ENCODE measurements around the gene ASCL1. TPM values are rescaled to one million over a fixed set of nuclear protein-coding genes. Genes with fewer than 3 reads are reported as not detected.

Gene ASCL1
- total RNA-seq, 3 donors from 2014 or later (not counting 1 experiment from before 2014, with no cell fraction given): not detected

DNA sequence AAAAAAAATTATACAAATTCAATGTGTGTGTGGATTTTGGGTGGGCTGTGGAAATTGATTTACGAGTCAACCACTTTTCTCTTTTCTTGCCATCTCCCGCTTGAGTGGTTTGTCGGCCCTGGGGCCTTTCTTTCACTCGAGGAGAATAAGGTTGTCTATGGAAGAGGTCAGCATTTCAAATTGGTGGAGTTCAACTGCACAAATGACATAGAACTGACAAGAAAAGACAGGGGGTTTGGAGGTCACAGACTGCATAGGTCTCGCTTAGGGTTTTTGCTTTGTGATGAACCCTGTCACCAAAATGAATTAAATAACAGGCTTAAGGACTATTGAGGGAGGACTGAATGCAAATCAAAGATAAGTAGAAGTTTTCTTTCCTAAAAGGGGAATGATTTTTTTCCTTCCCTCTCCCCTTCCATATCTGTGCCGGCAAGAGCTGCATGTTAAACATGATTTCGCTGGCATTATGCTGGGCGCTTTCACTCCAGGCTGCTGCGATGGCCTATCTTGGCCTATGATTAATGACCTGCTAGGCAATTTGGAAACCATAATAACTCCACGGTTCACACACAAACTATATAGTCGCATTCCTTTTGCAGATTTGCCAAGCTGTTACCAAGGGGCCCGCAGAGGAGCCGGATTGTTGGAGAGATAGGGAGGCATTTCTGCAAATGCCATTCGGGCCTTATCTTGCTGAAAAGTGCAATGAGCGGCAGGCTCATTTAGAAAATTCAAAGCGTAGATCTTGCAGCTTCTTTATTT is 20.7 kb downstream of the ASCL1 start:
- intact Hi-C loops (cut with micrococcal nuclease): no loop called here
- H3K36me3 ChIP-seq (ENCODE audit: control insufficient read depth, insufficient read depth, low read length): no peaks in the 10 kb centered on the region
- TF ChIP-seq, protein P1, sequence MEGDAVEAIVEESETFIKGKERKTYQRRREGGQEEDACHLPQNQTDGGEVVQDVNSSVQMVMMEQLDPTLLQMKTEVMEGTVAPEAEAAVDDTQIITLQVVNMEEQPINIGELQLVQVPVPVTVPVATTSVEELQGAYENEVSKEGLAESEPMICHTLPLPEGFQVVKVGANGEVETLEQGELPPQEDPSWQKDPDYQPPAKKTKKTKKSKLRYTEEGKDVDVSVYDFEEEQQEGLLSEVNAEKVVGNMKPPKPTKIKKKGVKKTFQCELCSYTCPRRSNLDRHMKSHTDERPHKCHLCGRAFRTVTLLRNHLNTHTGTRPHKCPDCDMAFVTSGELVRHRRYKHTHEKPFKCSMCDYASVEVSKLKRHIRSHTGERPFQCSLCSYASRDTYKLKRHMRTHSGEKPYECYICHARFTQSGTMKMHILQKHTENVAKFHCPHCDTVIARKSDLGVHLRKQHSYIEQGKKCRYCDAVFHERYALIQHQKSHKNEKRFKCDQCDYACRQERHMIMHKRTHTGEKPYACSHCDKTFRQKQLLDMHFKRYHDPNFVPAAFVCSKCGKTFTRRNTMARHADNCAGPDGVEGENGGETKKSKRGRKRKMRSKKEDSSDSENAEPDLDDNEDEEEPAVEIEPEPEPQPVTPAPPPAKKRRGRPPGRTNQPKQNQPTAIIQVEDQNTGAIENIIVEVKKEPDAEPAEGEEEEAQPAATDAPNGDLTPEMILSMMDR (IDR thresholded peaks at IDR 0.05): no peak
- 87% methylated on average over 16 of the region's 16 CpGs for WGBS (ENCODE audit: insufficient coverage)
- no peak for DNase-seq
- Mint-ChIP-seq H3K27ac (no peak overlapping the region), H3K4me1 (no peaks in the 10 kb centered on the region), H3K36me3 (no peaks in the 10 kb centered on the region), H3K4me3 (no peak overlapping the region), H3K9me3 (peaks cover 0 to 4% of the 10 kb centered on the region in 2 donors), H3K27me3 (ENCODE audit: low read depth in 2 of 2) (peaks cover 0 to 2% of the 10 kb centered on the region in 2 donors)
- no peak overlapping the region for H3K27ac ChIP-seq (ENCODE audit: low read length)
- H3K27me3 ChIP-seq (ENCODE audit: control insufficient read depth, insufficient read depth, low read length): no peaks in the 10 kb centered on the region
- no peaks in the 10 kb centered on the region for H3K4me1 ChIP-seq (ENCODE audit: control insufficient read depth, insufficient read depth, low read length)
- H3K9me3 ChIP-seq (ENCODE audit: control insufficient read depth, insufficient read depth, low read length): no peaks in the 10 kb centered on the region
- H3K4me3 ChIP-seq (ENCODE audit: low read length): no peak overlapping the region
- no peak for ATAC-seq

DNA sequence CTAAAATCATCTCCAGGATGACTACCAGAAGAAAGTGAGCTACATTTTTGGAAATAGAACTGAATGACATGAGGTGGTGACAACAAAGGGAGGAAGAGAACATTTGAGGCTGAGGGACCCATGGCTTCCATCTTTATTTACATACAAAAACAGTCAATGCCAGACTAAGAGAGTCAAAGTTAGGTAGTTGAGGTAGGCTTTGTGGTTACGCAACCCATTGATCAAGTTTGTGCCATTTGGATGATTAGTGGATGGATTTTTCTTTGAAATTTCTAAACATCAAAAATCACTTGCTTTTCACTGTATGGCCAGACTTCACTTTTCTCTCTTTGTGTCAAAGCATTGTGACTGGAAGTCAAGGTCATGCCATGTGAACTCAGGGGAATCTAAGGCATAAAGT is 22.9 kb downstream of the ASCL1 start:
- H3K9me3 Mint-ChIP-seq: peaks cover 0 to 8% of the 10 kb centered on the region in 2 donors
- H3K4me1 Mint-ChIP-seq: no peaks in the 10 kb centered on the region
- intact Hi-C loops (cut with micrococcal nuclease): no loop called here
- H3K36me3 Mint-ChIP-seq: no peaks in the 10 kb centered on the region
- Histone ChIP-seq H3K27me3 (ENCODE audit: control insufficient read depth, insufficient read depth, low read length) (no peaks in the 10 kb centered on the region), H3K4me3 (ENCODE audit: low read length) (no peak overlapping the region), H3K27ac (ENCODE audit: low read length) (no peak overlapping the region), H3K36me3 (ENCODE audit: control insufficient read depth, insufficient read depth, low read length) (no peaks in the 10 kb centered on the region), H3K9me3 (ENCODE audit: control insufficient read depth, insufficient read depth, low read length) (no peaks in the 10 kb centered on the region), H3K4me1 (ENCODE audit: control insufficient read depth, insufficient read depth, low read length) (no peaks in the 10 kb centered on the region)
- no peak overlapping the region for H3K27ac Mint-ChIP-seq
- 100% methylated on average over 1 of the region's 1 CpG for WGBS (ENCODE audit: insufficient coverage)
- ATAC-seq (no peak), DNase-seq (no peak)
- no peak overlapping the region for H3K4me3 Mint-ChIP-seq
- H3K27me3 Mint-ChIP-seq (ENCODE audit: low read depth in 2 of 2): peaks cover 0 to 6% of the 10 kb centered on the region in 2 donors
- TF ChIP-seq, protein P1 (IDR thresholded peaks at IDR 0.05): no peak

DNA sequence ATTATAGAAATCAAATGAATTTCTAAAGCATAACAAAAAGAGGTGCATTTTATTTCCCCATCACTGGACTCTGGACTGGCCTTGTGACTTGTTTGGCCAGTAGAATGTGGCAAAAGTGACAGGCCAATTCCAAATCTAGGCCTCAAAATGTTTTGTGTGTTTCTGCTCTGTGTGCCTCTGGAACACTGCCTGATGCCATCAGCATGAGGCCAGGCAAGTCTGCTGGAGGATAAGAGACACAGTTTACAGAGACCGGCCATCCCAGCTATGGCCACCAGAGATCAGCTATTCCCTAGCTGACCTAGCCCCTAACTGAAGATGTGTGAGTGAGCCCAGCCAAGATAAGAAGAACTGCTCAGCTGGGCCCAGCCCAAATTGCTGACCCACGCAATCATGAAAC is 32.9 kb downstream of the ASCL1 start:
- Mint-ChIP-seq H3K4me1 (no peaks in the 10 kb centered on the region), H3K36me3 (no peaks in the 10 kb centered on the region), H3K4me3 (no peak overlapping the region), H3K9me3 (peaks cover 6 to 11% of the 10 kb centered on the region in 2 donors), H3K27me3 (ENCODE audit: low read depth in 2 of 2) (no peaks in the 10 kb centered on the region), H3K27ac (no peak overlapping the region)
- no peak for ATAC-seq
- intact Hi-C loops (cut with micrococcal nuclease): no loop called here
- TF ChIP-seq, protein P1 (IDR thresholded peaks at IDR 0.05): no peak
- Histone ChIP-seq H3K4me3 (ENCODE audit: low read length) (no peak overlapping the region), H3K27ac (ENCODE audit: low read length) (no peak overlapping the region), H3K9me3 (ENCODE audit: control insufficient read depth, insufficient read depth, low read length) (no peaks in the 10 kb centered on the region), H3K36me3 (ENCODE audit: control insufficient read depth, insufficient read depth, low read length) (no peaks in the 10 kb centered on the region), H3K4me1 (ENCODE audit: control insufficient read depth, insufficient read depth, low read length) (no peaks in the 10 kb centered on the region), H3K27me3 (ENCODE audit: control insufficient read depth, insufficient read depth, low read length) (no peaks in the 10 kb centered on the region)
- DNase-seq: no peak
- WGBS (ENCODE audit: insufficient coverage): 91% methylated on average over 2 of the region's 2 CpGs

DNA sequence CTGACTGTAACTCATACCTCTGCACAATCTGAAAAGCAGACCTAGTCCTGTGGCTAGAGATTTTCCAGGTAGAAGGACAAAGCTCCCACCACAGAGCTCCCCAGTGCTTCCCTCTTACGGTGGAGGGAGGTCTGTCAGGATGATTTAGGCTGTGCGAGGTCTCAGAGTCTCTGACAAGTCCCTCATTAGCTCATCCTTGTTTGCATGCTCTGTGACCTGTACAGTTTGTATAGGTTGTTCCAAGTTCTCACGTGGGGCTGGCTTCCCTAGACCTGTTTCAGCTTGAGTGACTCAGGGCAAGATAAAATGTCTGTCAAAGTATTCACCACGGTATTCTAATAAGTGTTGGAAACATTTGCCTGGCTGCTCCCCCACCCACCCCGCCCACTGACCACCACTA is 34.8 kb downstream of the ASCL1 start:
- H3K4me3 Mint-ChIP-seq: no peak overlapping the region
- intact Hi-C loops (cut with micrococcal nuclease): no loop called here

More for the DNA sequence above, 34.8 kb downstream of the ASCL1 start:
- Mint-ChIP-seq H3K9me3 (peaks cover 6 to 14% of the 10 kb centered on the region in 2 donors), H3K4me1 (no peaks in the 10 kb centered on the region), H3K27ac (no peak overlapping the region), H3K27me3 (ENCODE audit: low read depth in 2 of 2) (no peaks in the 10 kb centered on the region), H3K36me3 (no peaks in the 10 kb centered on the region)
- Histone ChIP-seq H3K27me3 (ENCODE audit: control insufficient read depth, insufficient read depth, low read length) (no peaks in the 10 kb centered on the region), H3K4me3 (ENCODE audit: low read length) (no peak overlapping the region), H3K4me1 (ENCODE audit: control insufficient read depth, insufficient read depth, low read length) (no peaks in the 10 kb centered on the region), H3K36me3 (ENCODE audit: control insufficient read depth, insufficient read depth, low read length) (no peaks in the 10 kb centered on the region), H3K27ac (ENCODE audit: low read length) (no peak overlapping the region), H3K9me3 (ENCODE audit: control insufficient read depth, insufficient read depth, low read length) (no peaks in the 10 kb centered on the region)
- TF ChIP-seq, protein P1 (IDR thresholded peaks at IDR 0.05): no peak
- ATAC-seq (no peak), DNase-seq (no peak)
- WGBS (ENCODE audit: insufficient coverage): 51% methylated on average over 4 of the region's 5 CpGs
